HG03064 (cell line): ENCODE data around the gene TOMM40.
"Not testable (repeated sequence)": the region's sequence is repeated elsewhere in the genome, so short reads cannot be mapped to it uniquely, and the experiment has no call there.

Experiments
- ATAC-seq: cut with Tn5 transposase; IDR thresholded peaks from one replicate; pipeline ENCODE4 v1.9.1; 2021; ENCODE audit warnings: low read depth; ENCODE audit not compliant: unreplicated experiment

Gene TOMM40

GRCh38 chr19:44869733-44870470 lies 21.2 kb upstream of the TOMM40 start:
- ATAC-seq: no peak

DNA sequence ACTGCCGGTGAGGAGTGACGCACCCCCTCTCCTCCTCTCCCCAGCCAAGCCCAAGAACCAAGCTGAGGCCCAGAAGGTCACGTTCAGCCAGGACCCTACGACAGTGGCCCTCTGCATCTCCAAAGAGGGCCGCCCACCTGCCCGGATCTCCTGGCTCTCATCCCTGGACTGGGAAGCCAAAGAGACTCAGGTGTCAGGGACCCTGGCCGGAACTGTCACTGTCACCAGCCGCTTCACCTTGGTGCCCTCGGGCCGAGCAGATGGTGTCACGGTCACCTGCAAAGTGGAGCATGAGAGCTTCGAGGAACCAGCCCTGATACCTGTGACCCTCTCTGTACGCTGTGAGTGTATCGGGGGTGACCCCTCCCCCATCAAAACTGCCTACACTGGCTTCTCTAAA lies 19.2 kb upstream of the TOMM40 start:
- no peak for ATAC-seq

DNA sequence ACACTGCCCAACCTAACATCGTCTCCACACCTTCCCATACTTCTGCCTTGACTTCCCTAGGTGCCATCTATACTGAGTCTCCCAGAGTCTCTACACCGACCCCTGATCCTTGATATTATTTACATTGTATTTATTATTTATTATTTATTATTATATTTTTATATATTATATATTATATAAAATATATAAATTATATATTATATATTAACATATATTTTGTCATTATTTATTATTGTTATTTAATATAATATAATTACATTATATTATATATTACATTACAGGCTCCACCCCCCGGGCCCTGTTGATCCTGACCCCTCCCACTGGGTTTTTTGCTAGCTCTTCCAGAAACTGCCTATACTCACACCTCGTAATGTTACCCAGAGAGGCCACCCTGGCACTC lies 18.4 kb upstream of the TOMM40 start:
- ATAC-seq: no peak

- no peak for ATAC-seq
Observed at GRCh38 chr19:44874317-44874716, 16.7 kb upstream of the TOMM40 start.

DNA sequence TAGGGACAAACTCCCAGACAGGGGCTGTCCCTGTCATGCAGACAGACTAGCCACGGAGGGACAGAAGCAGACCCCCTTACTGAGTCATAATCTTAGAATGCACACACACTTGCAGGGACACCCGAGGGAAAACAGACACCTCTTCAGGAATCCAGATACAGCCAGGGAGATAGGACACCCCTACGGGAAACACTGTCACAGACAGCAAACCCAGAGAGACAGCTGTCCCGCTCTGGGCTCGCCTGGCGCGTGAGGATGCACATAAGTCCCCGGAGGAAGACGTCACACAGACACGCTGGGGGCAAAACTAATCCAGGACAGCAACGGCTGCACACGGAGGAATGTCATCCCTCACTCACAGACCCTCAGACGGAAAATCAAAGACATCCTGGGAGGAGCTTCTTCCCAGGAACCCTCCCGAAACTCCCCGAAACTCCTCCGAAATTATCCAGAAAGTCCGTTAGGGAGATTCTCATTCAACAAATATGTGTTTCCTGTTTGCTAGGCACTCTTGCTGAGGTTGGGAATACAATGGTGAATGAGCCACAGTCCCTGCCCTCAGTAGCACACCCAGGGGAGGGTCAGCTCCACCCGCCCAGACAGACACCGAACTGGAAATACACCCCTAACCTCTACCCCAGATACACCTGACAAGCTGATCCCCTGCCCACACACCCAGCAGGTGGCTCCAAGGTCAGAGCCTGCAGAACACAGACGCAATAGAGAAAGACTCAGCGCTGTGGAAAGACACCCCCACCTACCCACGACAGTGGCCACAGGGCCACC lies 15.2 kb upstream of the TOMM40 start:
- ATAC-seq: no peak

- ATAC-seq: no peak
Observed at GRCh38 chr19:44876930-44877535, 14.0 kb upstream of the TOMM40 start.

DNA sequence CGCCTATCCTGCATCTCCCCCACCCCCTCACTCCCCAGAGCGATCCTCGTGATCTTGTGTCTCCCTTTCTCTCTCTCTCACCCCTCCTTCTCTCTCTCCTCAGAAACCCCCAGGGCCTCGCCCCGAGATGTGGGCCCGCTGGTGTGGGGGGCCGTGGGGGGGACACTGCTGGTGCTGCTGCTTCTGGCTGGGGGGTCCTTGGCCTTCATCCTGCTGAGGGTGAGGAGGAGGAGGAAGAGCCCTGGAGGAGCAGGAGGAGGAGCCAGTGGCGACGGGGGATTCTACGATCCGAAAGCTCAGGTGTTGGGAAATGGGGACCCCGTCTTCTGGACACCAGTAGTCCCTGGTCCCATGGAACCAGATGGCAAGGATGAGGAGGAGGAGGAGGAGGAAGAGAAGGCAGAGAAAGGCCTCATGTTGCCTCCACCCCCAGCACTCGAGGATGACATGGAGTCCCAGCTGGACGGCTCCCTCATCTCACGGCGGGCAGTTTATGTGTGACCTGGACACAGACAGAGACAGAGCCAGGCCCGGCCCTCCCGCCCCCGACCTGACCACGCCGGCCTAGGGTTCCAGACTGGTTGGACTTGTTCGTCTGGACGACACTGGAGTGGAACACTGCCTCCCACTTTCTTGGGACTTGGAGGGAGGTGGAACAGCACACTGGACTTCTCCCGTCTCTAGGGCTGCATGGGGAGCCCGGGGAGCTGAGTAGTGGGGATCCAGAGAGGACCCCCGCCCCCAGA lies 12.8 kb upstream of the TOMM40 start:
- ATAC-seq: no peak

- no peak for ATAC-seq
Observed at GRCh38 chr19:44879309-44880065, 11.6 kb upstream of the TOMM40 start.

- ATAC-seq: no peak
Observed at GRCh38 chr19:44882063-44882462, 9.0 kb upstream of the TOMM40 start.

DNA sequence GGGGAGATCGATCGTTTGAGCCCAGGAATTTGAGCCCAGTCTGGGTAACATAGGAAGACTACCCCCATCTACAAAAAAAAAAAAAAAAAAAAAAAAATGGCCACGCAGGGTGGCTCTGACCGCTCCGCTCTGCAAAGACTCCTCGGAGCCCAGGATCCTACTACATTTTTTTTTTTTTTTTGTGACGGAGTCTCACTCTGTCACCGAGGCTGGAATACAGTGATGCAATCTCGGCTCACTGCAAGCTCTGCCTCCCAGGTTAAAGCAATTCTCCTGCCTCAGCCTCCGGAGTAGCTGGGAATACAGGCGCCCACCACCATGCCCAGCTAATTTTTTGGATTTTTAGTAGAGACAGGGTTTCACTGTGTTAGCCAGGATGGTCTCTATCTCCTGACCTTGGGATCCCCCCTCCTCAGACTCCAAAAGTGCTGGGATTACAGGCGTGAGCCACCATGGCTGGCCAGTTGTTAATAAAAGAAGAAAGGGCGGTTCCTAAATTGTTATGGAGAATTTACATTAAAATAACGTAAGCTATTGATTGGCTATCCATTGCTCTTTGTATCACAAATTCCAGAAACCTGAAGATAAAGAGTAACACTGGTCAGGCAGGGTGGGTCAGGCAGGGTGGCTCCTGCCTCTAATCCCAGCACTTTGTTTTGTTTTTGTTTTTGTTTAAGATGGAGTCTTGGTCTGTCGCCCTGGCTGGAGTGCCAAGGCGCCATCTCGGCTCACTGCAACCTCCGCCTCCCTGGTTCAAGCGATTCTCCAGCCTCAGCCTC lies 8.2 kb upstream of the TOMM40 start:
- not testable (repeated sequence) for ATAC-seq

- ATAC-seq: no peak
Observed at GRCh38 chr19:44883922-44884321, 7.1 kb upstream of the TOMM40 start.

DNA sequence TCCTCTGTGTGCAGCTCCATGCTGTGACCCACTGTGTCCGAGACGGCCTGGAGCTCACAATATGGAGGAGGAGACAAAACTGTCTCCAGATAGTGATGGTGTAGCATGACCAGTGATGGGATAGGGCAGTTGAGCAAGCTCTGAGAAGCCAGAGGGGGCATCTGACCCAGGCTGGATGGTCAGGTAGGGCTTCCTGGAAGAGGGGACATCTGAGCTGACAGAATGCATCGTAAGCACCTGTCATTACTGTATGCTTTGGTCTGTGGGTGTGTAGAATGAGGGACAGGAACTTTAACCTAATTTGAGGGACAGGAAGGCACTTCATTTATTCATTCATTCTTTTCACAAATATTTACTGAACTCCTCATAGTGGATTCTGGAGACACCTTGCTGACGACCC lies 6.5 kb upstream of the TOMM40 start:
- ATAC-seq: no peak

- no peak for ATAC-seq
Observed at GRCh38 chr19:44886141-44886540, 4.9 kb upstream of the TOMM40 start.

- ATAC-seq: no peak
Observed at GRCh38 chr19:44887648-44888047, 3.4 kb upstream of the TOMM40 start.

GRCh38 chr19:44888335-44888734 lies 2.7 kb upstream of the TOMM40 start:
- ATAC-seq: not testable (repeated sequence)

DNA sequence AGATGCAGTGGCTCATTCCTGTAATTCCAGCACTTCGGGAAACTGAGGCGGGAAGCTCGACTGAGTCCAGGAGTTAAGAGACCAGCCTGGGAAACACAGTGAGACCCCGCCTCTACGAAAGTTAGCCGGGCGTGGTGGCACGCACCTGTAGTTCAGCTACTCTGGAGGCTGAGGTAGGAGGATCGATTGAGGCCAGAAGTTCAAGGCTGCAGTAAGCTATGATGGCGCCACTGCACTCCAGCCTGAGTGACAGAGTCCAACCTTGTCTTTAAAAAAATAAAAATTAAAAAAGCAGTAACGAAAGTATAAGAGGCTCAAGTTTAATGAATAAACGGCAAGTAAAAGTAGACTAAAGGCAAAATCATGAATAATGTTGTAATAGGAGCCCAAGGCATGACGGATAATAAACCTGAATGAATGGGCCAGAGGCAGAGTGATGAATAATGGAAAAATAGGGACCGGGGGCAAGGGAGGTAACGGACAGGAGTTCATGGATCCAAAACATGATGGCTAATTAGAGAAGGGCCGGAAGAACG lies 1.2 kb upstream of the TOMM40 start:
- no peak for ATAC-seq

GRCh38 chr19:44890366-44891015 lies 563 bp upstream of the TOMM40 start:
- peak; percentile 71 for ATAC-seq

DNA sequence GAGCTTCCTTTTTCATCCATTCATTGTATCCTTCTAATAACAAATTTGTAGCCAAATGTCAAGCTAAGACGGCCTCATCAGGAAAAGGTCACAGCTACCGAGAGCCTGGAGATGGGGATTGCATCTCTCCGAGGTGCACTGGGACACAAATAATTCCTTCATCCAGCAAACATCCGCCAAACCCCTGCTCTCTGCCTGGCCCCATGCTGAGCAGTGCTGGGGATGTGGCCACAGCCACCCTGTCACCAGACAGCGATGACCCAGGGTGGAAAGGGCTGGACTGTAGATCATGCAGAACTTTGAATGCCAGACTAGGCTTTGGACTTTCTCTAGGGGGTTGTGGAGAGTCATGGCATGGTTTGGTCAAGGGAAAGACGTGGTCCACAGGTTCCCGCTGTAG lies 1.9 kb downstream of the TOMM40 start:
- ATAC-seq: no peak
